HepG2 (cell line): ENCODE data around the gene VKORC1. TPM values are rescaled to one million over a fixed set of nuclear protein-coding genes. Genes with fewer than 3 reads are reported as not detected.
A peak's percentile ranks its signal among the peaks of the same experiment; 100 is the strongest.

Source experiments
- ARNT2 ChIP-seq: sonication (generic); formaldehyde crosslinking; IDR thresholded peaks from 2 replicates; pipeline ENCODE4 v1.8.0; 2022; ENCODE audit warnings: mild to moderate bottlenecking, low read depth, missing genetic modification reagents, moderate library complexity
- CREB1 ChIP-seq, 2 experiments: fragments of 450-650 bp in 1 of 2; IDR thresholded peaks; 2 replicates each; pipeline ENCODE4 v1.6.1; 2016 to 2017; ENCODE audit warnings: control low read depth in 1 of 2, mild to moderate bottlenecking in 1 of 2, missing compliant biosample characterization in 1 of 2, missing genetic modification characterization in 1 of 2
- EEA1 ChIP-seq: sonication (generic); formaldehyde crosslinking; IDR thresholded peaks from 2 replicates; pipeline ENCODE4 v1.5.1; 2020; ENCODE audit warnings: mild to moderate bottlenecking, missing genetic modification reagents, borderline replicate concordance
- MTA3 ChIP-seq: sonication (generic); formaldehyde crosslinking; IDR thresholded peaks from 2 replicates; pipeline ENCODE4 v1.4.0; 2020; ENCODE audit warnings: missing genetic modification reagents
- NKX3-1 ChIP-seq: sonication (generic); formaldehyde crosslinking; IDR thresholded peaks from 2 replicates; pipeline ENCODE4 v1.5.0; 2020; ENCODE audit warnings: missing genetic modification reagents
- NR2F1 ChIP-seq, 2 experiments: fragments of 450-650 bp in 1 of 2; formaldehyde crosslinking in 1 of 2; IDR thresholded peaks; 2 replicates each; pipeline versions ENCODE4 v1.5.0 to v1.6.1; 2016 to 2020; ENCODE audit warnings: mild to moderate bottlenecking in 1 of 2, missing compliant biosample characterization in 1 of 2, missing genetic modification reagents in 1 of 2, moderate library complexity in 1 of 2
- RAD51 ChIP-seq: fragments of 450-650 bp; IDR thresholded peaks from 2 replicates; pipeline ENCODE4 v1.6.1; 2016; ENCODE audit warnings: borderline replicate concordance
- SIN3B ChIP-seq: fragments of 150-350 bp; IDR thresholded peaks from 2 replicates; pipeline ENCODE4 v1.6.1; 2014; ENCODE audit warnings: low read length
- SMAD9 ChIP-seq: sonication (generic); formaldehyde crosslinking; IDR thresholded peaks from 2 replicates; pipeline ENCODE4 v1.5.1; 2020; ENCODE audit warnings: mild to moderate bottlenecking, missing genetic modification reagents
- TEAD3 ChIP-seq: optimal IDR thresholded peaks from 2 replicates; pipeline ENCODE3; 2016; ENCODE audit warnings: borderline replicate concordance
- YY1 ChIP-seq: IDR thresholded peaks from 2 replicates; pipeline ENCODE4 v1.6.1; 2011; ENCODE audit warnings: low read length, low read depth, moderate library complexity, mild to moderate bottlenecking; ENCODE audit not compliant: insufficient read depth, insufficient replicate concordance
- ZNF317 ChIP-seq: sonication (generic); formaldehyde crosslinking; IDR thresholded peaks from 2 replicates; pipeline ENCODE4 v1.5.0; 2020; ENCODE audit warnings: mild to moderate bottlenecking, missing genetic modification reagents
- ZNF343 ChIP-seq: sonication (generic); formaldehyde crosslinking; IDR thresholded peaks from 2 replicates; pipeline ENCODE4 v1.4.0; 2020; ENCODE audit warnings: mild to moderate bottlenecking, missing genetic modification reagents
- ZNF441 ChIP-seq: sonication (generic); formaldehyde crosslinking; IDR thresholded peaks from 2 replicates; pipeline ENCODE4 v1.7.0; 2021; ENCODE audit warnings: missing genetic modification reagents, borderline replicate concordance
- ZNF460 ChIP-seq: sonication (generic); formaldehyde crosslinking; IDR thresholded peaks from 2 replicates; pipeline ENCODE4 v1.5.1; 2020; ENCODE audit warnings: missing genetic modification reagents, mild to moderate bottlenecking, borderline replicate concordance
- ZNF737 ChIP-seq: sonication (generic); formaldehyde crosslinking; IDR thresholded peaks from 2 replicates; pipeline ENCODE4 v1.5.0; 2020; ENCODE audit warnings: missing genetic modification reagents, mild to moderate bottlenecking, borderline replicate concordance
- ZNF75D ChIP-seq: sonication (generic); formaldehyde crosslinking; IDR thresholded peaks from 2 replicates; pipeline ENCODE4 v1.8.1; 2023; ENCODE audit warnings: missing genetic modification reagents, mild to moderate bottlenecking, borderline replicate concordance
- ZNF850 ChIP-seq: sonication (generic); formaldehyde crosslinking; conservative IDR thresholded peaks from 2 replicates; pipeline ENCODE4 v1.9.0; 2021; ENCODE audit warnings: mild to moderate bottlenecking, missing genetic modification reagents
- ZSCAN22 ChIP-seq: sonication (generic); formaldehyde crosslinking; IDR thresholded peaks from 2 replicates; pipeline ENCODE4 v1.4.0; 2020; ENCODE audit warnings: mild to moderate bottlenecking, missing genetic modification reagents
- polyA plus RNA-seq, 8 experiments: library from polyadenylated mRNA; depleted of rRNA in 3 of 8; stranded (reverse) in 7 of 8; unstranded in 1 of 8; fragments of >200 nt; fragmentation: Illumina TruSeq in 4 of 8; extraction: Trizol in 4 of 8; gene quantifications; 2 replicates each; pipeline versions ENCODE4 v1.2.1 to v1.2.3, GENCODE V29; 2011 to 2016; ENCODE audit warnings: low read depth in 4 of 8, missing spikeins in 1 of 8, mixed read lengths in 1 of 8; ENCODE audit not compliant: insufficient read depth in 1 of 8
- total RNA-seq, 5 experiments: library from RNA; depleted of rRNA; stranded (reverse); fragments of >200 nt; fragmentation: Illumina TruSeq; extraction: Trizol; gene quantifications; 2 replicates each; pipeline ENCODE4 v1.2.3, GENCODE V29; 2016; ENCODE audit warnings: low read depth in 1 of 5
- TF ChIP-seq, protein P1 (sequence below): sonication (generic); formaldehyde crosslinking; IDR thresholded peaks from 2 replicates; pipeline ENCODE4 v1.4.0; 2020; ENCODE audit warnings: missing genetic modification reagents, mild to moderate bottlenecking, borderline replicate concordance
- TF ChIP-seq, protein P2 (sequence below): sonication (generic); formaldehyde crosslinking; IDR thresholded peaks from 2 replicates; pipeline ENCODE4 v1.8.1; 2023; ENCODE audit warnings: mild to moderate bottlenecking, missing genetic modification reagents
- TF ChIP-seq, protein P3 (sequence below): sonication (generic); formaldehyde crosslinking; IDR thresholded peaks from 2 replicates; pipeline ENCODE4 v1.5.0; 2020; ENCODE audit warnings: mild to moderate bottlenecking, missing genetic modification reagents, borderline replicate concordance

VKORC1 gene
- total and polyA plus RNA-seq, 2 of the 13 experiments (the other 11 are each of a cell fraction or from before 2014, with no cell fraction given): 141 to 615 TPM

DNA sequence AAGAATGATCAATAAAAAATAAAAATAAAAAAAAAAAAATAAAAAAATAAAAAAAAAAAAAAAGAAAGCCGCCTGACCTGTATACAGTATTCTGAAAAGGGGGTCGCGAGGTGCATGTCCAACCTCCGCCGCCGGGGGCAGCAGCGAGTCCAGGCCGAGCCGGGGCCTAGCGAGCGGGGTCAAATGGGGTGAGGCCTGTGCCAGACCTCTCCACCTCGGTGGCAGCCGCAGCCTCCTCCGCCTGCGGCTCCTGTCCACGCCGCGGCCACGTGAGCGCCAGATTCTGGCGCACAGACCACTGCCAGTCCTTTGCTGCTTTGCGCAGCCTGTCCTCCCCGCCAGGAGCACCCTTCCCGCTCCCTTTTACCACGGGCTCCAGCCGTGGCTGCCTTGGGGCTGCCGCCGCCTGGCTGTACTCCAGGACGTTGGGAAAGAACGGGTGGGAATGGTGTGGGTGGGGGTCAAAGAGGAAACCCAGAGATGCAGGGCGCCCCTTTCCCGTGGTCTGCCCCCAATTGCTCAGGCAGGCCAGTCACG lies 11.1 kb upstream of the VKORC1 start (continued):
- TF ChIP-seq SMAD9 (CRISPR knock-in tag) (peak; percentile 94; the same call in 1 of the 2 replicates), NKX3-1 (CRISPR knock-in tag) (peak; percentile 94; the same call in 1 of the 2 replicates), YY1 (peak; percentile 57), TEAD3 (CRISPR knock-in tag) (peak; percentile 87), SIN3B (0 out of 2 replicates have a peak, but pooled peaks have one; percentile 47), ARNT2 (CRISPR knock-in tag) (peak; percentile 99), ZNF317 (CRISPR knock-in tag) (peak; percentile 92), CREB1 (IDR thresholded peaks at IDR 0.05) (no peak), CREB1 (CRISPR knock-in tag; IDR thresholded peaks at IDR 0.05) (no peak), ZNF343 (CRISPR knock-in tag) (peak; percentile 84), ZNF460 (peak; percentile 74; the same call in 1 of the 2 replicates), ZNF850 (0 out of 2 replicates have a peak, but pooled peaks have one; percentile 65), EEA1 (CRISPR knock-in tag) (peak; percentile 96), ZSCAN22 (CRISPR knock-in tag) (0 out of 2 replicates have a peak, but pooled peaks have one; percentile 55), ZNF75D (CRISPR knock-in tag) (no peak), RAD51 (no peak), ZNF737 (CRISPR knock-in tag) (peak; percentile 89; the same call in 1 of the 2 replicates), MTA3 (no peak), ZNF441 (CRISPR knock-in tag) (peak; percentile 95), NR2F1 (CRISPR knock-in tag; IDR thresholded peaks at IDR 0.05) (peak; percentile 91 to 92)
- TF ChIP-seq, protein P1, sequence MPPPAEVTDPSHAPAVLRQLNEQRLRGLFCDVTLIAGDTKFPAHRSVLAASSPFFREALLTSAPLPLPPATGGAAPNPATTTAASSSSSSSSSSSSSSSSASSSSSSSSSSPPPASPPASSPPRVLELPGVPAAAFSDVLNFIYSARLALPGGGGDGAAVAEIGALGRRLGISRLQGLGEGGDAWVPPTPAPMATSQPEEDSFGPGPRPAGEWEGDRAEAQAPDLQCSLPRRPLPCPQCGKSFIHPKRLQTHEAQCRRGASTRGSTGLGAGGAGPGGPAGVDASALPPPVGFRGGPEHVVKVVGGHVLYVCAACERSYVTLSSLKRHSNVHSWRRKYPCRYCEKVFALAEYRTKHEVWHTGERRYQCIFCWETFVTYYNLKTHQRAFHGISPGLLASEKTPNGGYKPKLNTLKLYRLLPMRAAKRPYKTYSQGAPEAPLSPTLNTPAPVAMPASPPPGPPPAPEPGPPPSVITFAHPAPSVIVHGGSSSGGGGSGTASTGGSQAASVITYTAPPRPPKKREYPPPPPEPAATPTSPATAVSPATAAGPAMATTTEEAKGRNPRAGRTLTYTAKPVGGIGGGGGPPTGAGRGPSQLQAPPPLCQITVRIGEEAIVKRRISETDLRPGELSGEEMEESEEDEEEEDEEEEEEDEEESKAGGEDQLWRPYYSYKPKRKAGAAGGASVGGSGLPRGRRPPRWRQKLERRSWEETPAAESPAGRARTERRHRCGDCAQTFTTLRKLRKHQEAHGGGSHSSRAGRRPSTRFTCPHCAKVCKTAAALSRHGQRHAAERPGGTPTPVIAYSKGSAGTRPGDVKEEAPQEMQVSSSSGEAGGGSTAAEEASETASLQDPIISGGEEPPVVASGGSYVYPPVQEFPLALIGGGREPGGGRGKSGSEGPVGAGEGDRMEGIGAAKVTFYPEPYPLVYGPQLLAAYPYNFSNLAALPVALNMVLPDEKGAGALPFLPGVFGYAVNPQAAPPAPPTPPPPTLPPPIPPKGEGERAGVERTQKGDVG (CRISPR knock-in tag): 0 out of 2 replicates have a peak, but pooled peaks have one; percentile 33
- TF ChIP-seq, protein P2, sequence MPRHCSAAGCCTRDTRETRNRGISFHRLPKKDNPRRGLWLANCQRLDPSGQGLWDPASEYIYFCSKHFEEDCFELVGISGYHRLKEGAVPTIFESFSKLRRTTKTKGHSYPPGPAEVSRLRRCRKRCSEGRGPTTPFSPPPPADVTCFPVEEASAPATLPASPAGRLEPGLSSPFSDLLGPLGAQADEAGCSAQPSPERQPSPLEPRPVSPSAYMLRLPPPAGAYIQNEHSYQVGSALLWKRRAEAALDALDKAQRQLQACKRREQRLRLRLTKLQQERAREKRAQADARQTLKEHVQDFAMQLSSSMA (CRISPR knock-in tag): peak; percentile 97
- TF ChIP-seq, protein P3, sequence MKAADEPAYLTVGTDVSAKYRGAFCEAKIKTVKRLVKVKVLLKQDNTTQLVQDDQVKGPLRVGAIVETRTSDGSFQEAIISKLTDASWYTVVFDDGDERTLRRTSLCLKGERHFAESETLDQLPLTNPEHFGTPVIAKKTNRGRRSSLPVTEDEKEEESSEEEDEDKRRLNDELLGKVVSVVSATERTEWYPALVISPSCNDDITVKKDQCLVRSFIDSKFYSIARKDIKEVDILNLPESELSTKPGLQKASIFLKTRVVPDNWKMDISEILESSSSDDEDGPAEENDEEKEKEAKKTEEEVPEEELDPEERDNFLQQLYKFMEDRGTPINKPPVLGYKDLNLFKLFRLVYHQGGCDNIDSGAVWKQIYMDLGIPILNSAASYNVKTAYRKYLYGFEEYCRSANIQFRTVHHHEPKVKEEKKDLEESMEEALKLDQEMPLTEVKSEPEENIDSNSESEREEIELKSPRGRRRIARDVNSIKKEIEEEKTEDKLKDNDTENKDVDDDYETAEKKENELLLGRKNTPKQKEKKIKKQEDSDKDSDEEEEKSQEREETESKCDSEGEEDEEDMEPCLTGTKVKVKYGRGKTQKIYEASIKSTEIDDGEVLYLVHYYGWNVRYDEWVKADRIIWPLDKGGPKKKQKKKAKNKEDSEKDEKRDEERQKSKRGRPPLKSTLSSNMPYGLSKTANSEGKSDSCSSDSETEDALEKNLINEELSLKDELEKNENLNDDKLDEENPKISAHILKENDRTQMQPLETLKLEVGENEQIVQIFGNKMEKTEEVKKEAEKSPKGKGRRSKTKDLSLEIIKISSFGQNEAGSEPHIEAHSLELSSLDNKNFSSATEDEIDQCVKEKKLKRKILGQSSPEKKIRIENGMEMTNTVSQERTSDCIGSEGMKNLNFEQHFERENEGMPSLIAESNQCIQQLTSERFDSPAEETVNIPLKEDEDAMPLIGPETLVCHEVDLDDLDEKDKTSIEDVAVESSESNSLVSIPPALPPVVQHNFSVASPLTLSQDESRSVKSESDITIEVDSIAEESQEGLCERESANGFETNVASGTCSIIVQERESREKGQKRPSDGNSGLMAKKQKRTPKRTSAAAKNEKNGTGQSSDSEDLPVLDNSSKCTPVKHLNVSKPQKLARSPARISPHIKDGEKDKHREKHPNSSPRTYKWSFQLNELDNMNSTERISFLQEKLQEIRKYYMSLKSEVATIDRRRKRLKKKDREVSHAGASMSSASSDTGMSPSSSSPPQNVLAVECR (CRISPR knock-in tag): peak; percentile 94
